Activated T-helper 2 cell treated with anti-CD3 and anti-CD28 coated beads, Interferon-gamma antibody, Interleukin-2, Interleukin-4, amounts not matched to agents 10 μg/mL and 5 μg/mL and 100 μg/mL, durations not matched to agents 14 hours and 24 hours and 36 hours (primary cell): ENCODE data around the gene ALDH1A2. TPM values are rescaled to one million over a fixed set of nuclear protein-coding genes. Genes with fewer than 3 reads are reported as not detected.

Source experiments
- DNase-seq: peaks from one replicate; pipeline ENCODE4 v3.0.0; 2021; ENCODE audit warnings: low spot score
- H3K27ac Mint-ChIP-seq: one replicate; pipeline ENCODE4 v1.8.0; 2021; ENCODE audit warnings: mixed read lengths
- H3K27me3 Mint-ChIP-seq: one replicate; pipeline ENCODE4 v1.8.0; 2021; ENCODE audit warnings: low read depth, mixed read lengths
- H3K36me3 Mint-ChIP-seq: one replicate; pipeline ENCODE4 v1.8.0; 2021; ENCODE audit warnings: low read depth, mixed read lengths
- H3K4me1 Mint-ChIP-seq: one replicate; pipeline ENCODE4 v1.8.0; 2021; ENCODE audit warnings: low read depth, mixed read lengths
- H3K4me3 Mint-ChIP-seq: one replicate; pipeline ENCODE4 v1.8.0; 2021; ENCODE audit warnings: low read depth, mild to moderate bottlenecking, moderate library complexity, mixed read lengths
- H3K9me3 Mint-ChIP-seq: one replicate; pipeline ENCODE4 v1.8.0; 2021; ENCODE audit warnings: mixed read lengths
- intact Hi-C: fragments of 100-400 bp; cut with micrococcal nuclease; formaldehyde crosslinking; loops from one replicate; pipeline ENCODE4 v1.15.1; 2023
- total RNA-seq: library from RNA; stranded (reverse); gene quantifications from 2 replicates; pipeline ENCODE4 v1.2.3, GENCODE V29; 2022

ALDH1A2 gene
- total RNA-seq, 1 donor from 2014 or later, result 1.1 TPM

GRCh38 chr15:58064082-58064979 lies 1.2 kb downstream of the ALDH1A2 start:
- H3K36me3 Mint-ChIP-seq, result no peaks in the 10 kb centered on the region
- peaks cover 7% of the 10 kb centered on the region for H3K4me1 Mint-ChIP-seq
- no peak overlapping the region for H3K27ac Mint-ChIP-seq
- intact Hi-C loops, result no loop called here
- no peak overlapping the region for H3K4me3 Mint-ChIP-seq
- no peak for DNase-seq
- H3K27me3 Mint-ChIP-seq, result peaks cover 55% of the 10 kb centered on the region
- no peaks in the 10 kb centered on the region for H3K9me3 Mint-ChIP-seq

GRCh38 chr15:58063614-58064013 lies 1.9 kb downstream of the ALDH1A2 start:
- Mint-ChIP-seq H3K27me3 (peaks cover 59% of the 10 kb centered on the region), H3K4me1 (peaks cover 7% of the 10 kb centered on the region), H3K27ac (no peak overlapping the region), H3K9me3 (no peaks in the 10 kb centered on the region), H3K4me3 (no peak overlapping the region), H3K36me3 (no peaks in the 10 kb centered on the region)
- no peak for DNase-seq
- intact Hi-C loops, result no loop called here

- intact Hi-C loops, result no loop called here
These were observed 2.5 kb downstream of the ALDH1A2 start for GRCh38 chr15:58062983-58063382.

GRCh38 chr15:58062175-58062574 lies 3.3 kb downstream of the ALDH1A2 start:
- Mint-ChIP-seq H3K27ac (no peak overlapping the region), H3K4me1 (peaks cover 7% of the 10 kb centered on the region), H3K27me3 (peaks cover 62% of the 10 kb centered on the region), H3K36me3 (no peaks in the 10 kb centered on the region), H3K9me3 (no peaks in the 10 kb centered on the region), H3K4me3 (no peak overlapping the region)
- no peak for DNase-seq
- intact Hi-C loops, result no loop called here

More at GRCh38 chr15:58062983-58063382, 2.5 kb downstream of the ALDH1A2 start:
- peaks cover 7% of the 10 kb centered on the region for H3K4me1 Mint-ChIP-seq
- H3K36me3 Mint-ChIP-seq, result no peaks in the 10 kb centered on the region
- no peak overlapping the region for H3K4me3 Mint-ChIP-seq
- H3K9me3 Mint-ChIP-seq, result no peaks in the 10 kb centered on the region
- DNase-seq, result no peak
- H3K27ac Mint-ChIP-seq, result no peak overlapping the region
- peaks cover 63% of the 10 kb centered on the region for H3K27me3 Mint-ChIP-seq

GRCh38 chr15:58060575-58060974 lies 4.9 kb downstream of the ALDH1A2 start:
- Mint-ChIP-seq H3K4me1 (peaks cover 4% of the 10 kb centered on the region), H3K27ac (no peak overlapping the region), H3K4me3 (no peak overlapping the region), H3K9me3 (no peaks in the 10 kb centered on the region), H3K27me3 (peaks cover 67% of the 10 kb centered on the region), H3K36me3 (no peaks in the 10 kb centered on the region)
- intact Hi-C loops, result no loop called here
- DNase-seq, result no peak

- no peaks in the 10 kb centered on the region for H3K4me1 Mint-ChIP-seq
- no peak for DNase-seq
- H3K27me3 Mint-ChIP-seq, result peaks cover 69% of the 10 kb centered on the region
- H3K27ac Mint-ChIP-seq, result no peak overlapping the region
- no peak overlapping the region for H3K4me3 Mint-ChIP-seq
- H3K9me3 Mint-ChIP-seq, result no peaks in the 10 kb centered on the region
- intact Hi-C loops, result no loop called here
- no peaks in the 10 kb centered on the region for H3K36me3 Mint-ChIP-seq
These were observed 6.8 kb downstream of the ALDH1A2 start for GRCh38 chr15:58058729-58059128.

- peaks cover 68% of the 10 kb centered on the region for H3K27me3 Mint-ChIP-seq
- intact Hi-C loops, result no loop called here
- no peak overlapping the region for H3K27ac Mint-ChIP-seq
- DNase-seq, result no peak
- no peaks in the 10 kb centered on the region for H3K36me3 Mint-ChIP-seq
- H3K4me1 Mint-ChIP-seq, result no peaks in the 10 kb centered on the region
- no peaks in the 10 kb centered on the region for H3K9me3 Mint-ChIP-seq
- H3K4me3 Mint-ChIP-seq, result no peak overlapping the region
These were observed 7.4 kb downstream of the ALDH1A2 start for GRCh38 chr15:58058073-58058472.

- no peak for DNase-seq
- H3K4me1 Mint-ChIP-seq, result no peaks in the 10 kb centered on the region
- H3K9me3 Mint-ChIP-seq, result no peaks in the 10 kb centered on the region
- no peak overlapping the region for H3K27ac Mint-ChIP-seq
- no peaks in the 10 kb centered on the region for H3K36me3 Mint-ChIP-seq
- intact Hi-C loops, result no loop called here
- no peak overlapping the region for H3K4me3 Mint-ChIP-seq
- peaks cover 64% of the 10 kb centered on the region for H3K27me3 Mint-ChIP-seq
These were observed 8.0 kb downstream of the ALDH1A2 start for GRCh38 chr15:58057559-58057958.

GRCh38 chr15:58056015-58056414 lies 9.5 kb downstream of the ALDH1A2 start:
- no peak for DNase-seq
- Mint-ChIP-seq H3K4me3 (no peak overlapping the region), H3K4me1 (no peaks in the 10 kb centered on the region), H3K36me3 (no peaks in the 10 kb centered on the region), H3K9me3 (no peaks in the 10 kb centered on the region), H3K27ac (no peak overlapping the region), H3K27me3 (peaks cover 56% of the 10 kb centered on the region)
- intact Hi-C loops, result no loop called here

- Mint-ChIP-seq H3K27me3 (peaks cover 62% of the 10 kb centered on the region), H3K4me1 (no peaks in the 10 kb centered on the region), H3K9me3 (no peaks in the 10 kb centered on the region), H3K27ac (no peak overlapping the region), H3K4me3 (no peak overlapping the region), H3K36me3 (no peaks in the 10 kb centered on the region)
- DNase-seq, result no peak
- intact Hi-C loops, result no loop called here
These were observed 12.0 kb downstream of the ALDH1A2 start for GRCh38 chr15:58053315-58054153.

- no peak overlapping the region for H3K4me3 Mint-ChIP-seq
- H3K4me1 Mint-ChIP-seq, result no peaks in the 10 kb centered on the region
- H3K27me3 Mint-ChIP-seq, result peaks cover 63% of the 10 kb centered on the region
- H3K27ac Mint-ChIP-seq, result no peak overlapping the region
- no peaks in the 10 kb centered on the region for H3K36me3 Mint-ChIP-seq
- intact Hi-C loops, result no loop called here
- DNase-seq, result no peak
- H3K9me3 Mint-ChIP-seq, result no peaks in the 10 kb centered on the region
These were observed 13.2 kb downstream of the ALDH1A2 start for GRCh38 chr15:58052334-58052733.

GRCh38 chr15:58049520-58050227 lies 15.8 kb downstream of the ALDH1A2 start:
- no peak overlapping the region for H3K27ac Mint-ChIP-seq
- H3K4me1 Mint-ChIP-seq, result no peaks in the 10 kb centered on the region
- no peaks in the 10 kb centered on the region for H3K36me3 Mint-ChIP-seq

More at GRCh38 chr15:58049520-58050227, 15.8 kb downstream of the ALDH1A2 start:
- no peak overlapping the region for H3K4me3 Mint-ChIP-seq
- no peaks in the 10 kb centered on the region for H3K9me3 Mint-ChIP-seq
- intact Hi-C loops, result no loop called here
- peaks cover 50% of the 10 kb centered on the region for H3K27me3 Mint-ChIP-seq
- no peak for DNase-seq
